Stimulated activated CD4-positive, alpha-beta T cell treated with anti-CD3 and anti-CD28 coated beads, Interleukin-2, amount 100 ng/mL, for 24 hours (primary cell): ENCODE data around the gene LYRM7.
"Not testable (repeated sequence)": the region's sequence is repeated elsewhere in the genome, so short reads cannot be mapped to it uniquely, and the experiment has no call there.

Experiments
- DNase-seq, 2 donors: peaks; one replicate each; pipeline ENCODE4 v3.0.0-alpha.2; 2020

LYRM7 gene

DNA sequence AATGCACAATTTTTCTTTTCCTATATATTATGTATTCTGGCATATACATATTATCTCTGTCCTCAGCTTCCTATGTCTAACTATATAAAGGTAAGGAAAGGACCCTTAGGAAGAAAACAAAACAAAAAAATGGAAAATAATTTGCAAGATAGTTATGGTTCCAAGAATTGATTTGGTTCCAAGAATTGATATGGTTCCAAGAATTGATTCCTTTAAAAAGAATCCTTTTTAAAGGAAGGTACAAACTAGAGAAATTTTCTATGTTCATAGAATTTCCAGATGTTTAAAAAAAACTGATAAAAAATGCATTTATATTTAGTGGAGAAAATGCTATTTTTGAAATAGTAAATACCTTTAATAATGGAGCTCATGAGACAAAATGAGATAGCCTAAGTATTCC, 12.1 kb downstream of the LYRM7 start:
- DNase-seq, result no peak

- DNase-seq, result no peak
Measured at GRCh38 chr5:131185523-131186104, 14.9 kb downstream of the LYRM7 start.

GRCh38 chr5:131186561-131187256, 16.0 kb downstream of the LYRM7 start:
- no peak for DNase-seq

GRCh38 chr5:131193106-131193505, 22.4 kb downstream of the LYRM7 start:
- no peak for DNase-seq

GRCh38 chr5:131193897-131194296, 23.2 kb downstream of the LYRM7 start:
- not testable (repeated sequence) for DNase-seq

DNA sequence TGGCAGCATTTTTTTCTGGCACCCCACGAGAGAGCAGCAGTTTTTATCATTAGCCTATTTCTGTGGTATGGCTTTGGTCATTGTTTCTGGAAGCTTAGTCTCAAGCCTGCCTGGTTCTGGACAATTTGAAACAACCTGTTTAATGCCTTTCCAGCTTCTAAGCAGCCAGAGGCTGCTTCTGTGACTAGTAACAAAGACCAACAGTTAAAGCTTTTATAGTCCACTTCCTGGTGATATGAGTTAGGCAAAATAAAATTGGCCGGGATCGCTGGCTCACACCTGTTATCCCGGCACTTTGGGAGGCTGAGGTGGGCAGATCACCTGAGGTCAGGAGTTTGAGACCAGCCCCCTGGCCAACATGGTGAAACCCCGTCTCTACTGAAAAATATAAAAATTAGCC, 24.0 kb downstream of the LYRM7 start:
- no peak for DNase-seq

DNA sequence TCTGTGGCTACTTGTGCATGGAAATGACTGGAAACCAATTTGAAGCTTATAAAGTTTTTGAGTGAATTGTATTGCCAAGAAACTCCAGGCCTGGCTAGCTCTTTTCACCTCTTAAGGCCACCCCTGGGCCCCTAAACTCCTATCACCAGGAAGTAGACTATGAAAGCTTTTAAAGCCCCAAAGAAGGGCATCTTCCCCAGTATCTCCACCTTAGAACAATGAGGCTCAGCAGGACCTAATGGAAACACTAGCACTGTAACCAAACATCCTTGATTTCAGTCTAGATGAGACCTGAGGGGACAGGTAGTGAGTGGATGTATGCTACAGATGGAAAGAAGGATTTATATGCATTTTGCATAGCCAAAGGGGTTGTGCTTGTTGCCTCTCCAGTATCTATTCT, 25.0 kb downstream of the LYRM7 start:
- DNase-seq, result no peak

GRCh38 chr5:131196331-131196730, 25.6 kb downstream of the LYRM7 start:
- no peak for DNase-seq

- DNase-seq, result no peak
Measured at GRCh38 chr5:131198625-131199024, 27.9 kb downstream of the LYRM7 start.

- DNase-seq, result no peak
Measured at GRCh38 chr5:131200560-131200959, 29.8 kb downstream of the LYRM7 start.

DNA sequence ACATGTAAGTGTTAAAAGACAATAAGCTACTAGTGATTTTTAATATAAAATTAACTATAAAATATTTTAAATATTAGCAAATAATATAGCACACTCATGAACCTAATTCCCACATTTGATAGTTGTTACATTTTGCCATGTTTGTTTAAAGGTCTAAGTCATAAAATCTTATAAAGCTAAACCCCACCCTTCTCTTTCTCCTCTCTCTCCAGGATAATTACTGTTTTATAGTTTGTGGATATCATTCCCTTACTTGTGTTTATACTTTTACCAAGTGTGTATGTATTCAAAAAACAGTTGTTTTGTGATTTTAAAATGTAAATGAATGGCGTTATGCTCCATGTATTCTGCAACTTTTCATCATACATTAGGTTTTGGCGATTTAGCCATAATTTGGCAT, 34.2 kb downstream of the LYRM7 start:
- DNase-seq, result no peak

GRCh38 chr5:131206061-131206460, 35.3 kb downstream of the LYRM7 start:
- no peak for DNase-seq

DNA sequence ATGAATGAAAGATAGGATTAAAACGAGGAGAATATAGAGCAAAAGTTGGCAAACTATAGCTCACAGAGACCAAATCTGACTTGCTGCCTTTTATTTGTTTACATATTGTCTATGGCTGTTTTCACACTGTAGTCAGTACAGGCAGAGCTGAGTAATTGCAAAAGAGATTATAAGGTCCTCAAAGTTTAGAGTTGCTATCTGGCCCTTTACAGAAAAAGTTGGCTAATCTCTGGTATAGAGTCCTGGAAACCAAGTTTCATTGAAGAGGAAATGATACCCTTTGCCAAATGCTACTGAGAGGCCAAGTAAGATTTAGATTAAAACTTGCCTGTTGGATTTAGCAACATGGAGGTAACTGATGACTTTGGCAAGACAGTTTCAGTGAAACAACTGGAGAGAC, 36.0 kb downstream of the LYRM7 start:
- no peak for DNase-seq

DNA sequence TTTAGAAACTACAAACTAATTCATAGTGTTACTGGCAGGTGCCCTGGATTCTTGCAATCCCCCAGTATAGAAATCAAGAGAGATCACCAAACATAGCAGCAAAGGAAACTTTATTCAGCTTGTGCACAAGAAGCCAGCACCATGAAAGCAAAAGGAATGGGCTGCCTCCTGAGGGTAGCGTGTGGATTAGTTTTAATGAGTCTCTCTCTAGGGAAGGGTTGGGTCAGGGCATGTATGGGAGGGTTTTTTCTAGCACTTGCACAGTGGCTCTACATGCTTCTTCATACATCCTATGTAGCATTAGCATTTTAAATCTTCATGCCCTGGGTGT, 38.4 kb downstream of the LYRM7 start:
- DNase-seq, result no peak

DNA sequence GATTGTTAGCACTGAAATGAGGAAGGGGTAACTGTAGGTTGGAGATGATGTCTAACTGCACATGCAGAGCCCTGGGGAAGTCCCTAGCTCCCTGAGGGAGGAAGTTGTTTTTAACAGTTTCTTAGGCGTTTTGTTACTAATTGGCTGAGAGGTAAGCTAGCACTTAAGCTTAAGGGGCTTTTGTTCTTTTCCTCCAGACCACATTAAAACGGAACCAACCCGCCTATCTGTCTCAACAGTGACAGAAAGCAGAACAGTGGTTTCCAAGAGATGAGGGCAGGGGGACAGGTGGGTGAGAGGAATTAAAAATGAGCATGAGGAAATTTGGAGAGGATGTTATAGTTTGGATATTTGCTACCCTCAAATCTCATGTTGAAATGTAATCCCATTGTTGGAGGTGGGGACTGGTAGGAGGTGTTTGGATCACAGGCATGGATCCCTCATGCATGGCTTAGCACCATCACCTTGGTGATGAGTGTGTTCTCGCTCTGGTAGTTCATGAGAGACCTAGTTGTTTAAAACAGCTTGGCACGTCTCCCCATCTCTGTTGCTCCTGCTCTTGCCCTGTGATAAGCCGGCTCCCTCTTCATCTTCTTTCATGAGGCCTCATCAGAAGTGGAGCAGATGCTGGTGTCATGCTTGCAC, 38.9 kb downstream of the LYRM7 start:
- DNase-seq, result peak; percentile 12 to 44

DNA sequence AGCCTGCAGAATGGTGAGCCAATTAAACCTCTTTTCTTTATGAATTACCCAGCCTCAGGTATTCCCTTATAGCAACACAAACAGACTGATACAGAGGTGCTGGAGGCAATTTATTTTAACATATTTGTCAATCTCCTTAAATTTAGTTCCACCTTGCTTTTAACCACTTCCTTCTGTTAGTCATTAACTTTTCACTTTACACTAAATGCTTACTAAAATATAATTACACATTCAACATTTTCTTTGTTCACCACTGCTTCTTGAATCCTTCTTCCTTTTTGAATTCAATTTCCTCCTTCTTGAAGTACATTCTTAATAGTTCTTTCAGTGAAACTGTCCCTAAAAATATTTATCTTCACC, 39.4 kb downstream of the LYRM7 start:
- no peak for DNase-seq

GRCh38 chr5:131211669-131212068, 40.9 kb downstream of the LYRM7 start:
- DNase-seq, result no peak

DNA sequence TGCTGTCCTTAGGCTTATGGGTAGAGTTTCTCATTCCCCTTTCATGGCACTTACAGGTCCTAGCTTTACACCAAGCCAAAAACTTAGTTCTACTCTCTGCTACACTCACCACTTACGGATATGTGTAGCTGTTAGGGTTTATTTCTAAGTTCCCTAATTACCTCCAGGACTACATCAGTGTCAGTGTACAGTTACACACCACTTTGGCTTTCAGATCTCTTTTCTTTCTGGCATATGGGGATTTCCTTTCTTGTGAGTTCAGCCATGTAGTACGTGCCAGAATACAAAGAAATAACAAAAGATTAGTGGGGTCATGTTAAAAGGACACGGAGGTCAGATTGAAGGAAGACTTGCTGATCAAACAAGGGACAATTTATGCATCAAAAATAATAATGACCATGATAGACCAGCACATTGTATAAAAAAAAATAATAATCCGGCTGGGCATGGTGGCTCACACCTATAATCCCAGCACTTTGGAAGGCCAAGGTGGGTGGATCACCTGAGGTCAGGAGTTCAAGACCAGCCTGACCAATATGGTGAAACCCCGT, 41.8 kb downstream of the LYRM7 start:
- DNase-seq, result no peak

GRCh38 chr5:131214609-131215227, 44.0 kb downstream of the LYRM7 start:
- DNase-seq, result no peak

DNA sequence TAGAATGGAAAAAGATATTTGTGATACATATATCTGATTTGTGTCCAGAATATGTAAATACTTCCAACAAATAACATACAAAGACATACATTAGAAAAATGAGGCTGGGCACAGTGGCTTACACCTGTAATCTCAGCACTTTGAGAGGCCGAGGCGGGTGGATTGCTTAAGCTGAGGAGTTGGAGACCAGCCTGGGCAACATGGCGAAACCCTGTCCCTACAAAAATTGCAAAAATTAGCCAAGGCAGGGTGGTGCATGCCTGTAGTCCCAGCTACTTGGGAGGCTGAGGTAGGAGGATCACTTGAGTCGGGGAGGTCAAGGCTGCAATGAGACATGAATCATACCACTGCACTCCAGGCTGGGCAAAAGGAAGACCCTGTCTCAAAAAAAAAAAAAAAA, 47.0 kb downstream of the LYRM7 start:
- no peak for DNase-seq

- no peak for DNase-seq
Measured at GRCh38 chr5:131218392-131218791, 47.6 kb downstream of the LYRM7 start.

DNA sequence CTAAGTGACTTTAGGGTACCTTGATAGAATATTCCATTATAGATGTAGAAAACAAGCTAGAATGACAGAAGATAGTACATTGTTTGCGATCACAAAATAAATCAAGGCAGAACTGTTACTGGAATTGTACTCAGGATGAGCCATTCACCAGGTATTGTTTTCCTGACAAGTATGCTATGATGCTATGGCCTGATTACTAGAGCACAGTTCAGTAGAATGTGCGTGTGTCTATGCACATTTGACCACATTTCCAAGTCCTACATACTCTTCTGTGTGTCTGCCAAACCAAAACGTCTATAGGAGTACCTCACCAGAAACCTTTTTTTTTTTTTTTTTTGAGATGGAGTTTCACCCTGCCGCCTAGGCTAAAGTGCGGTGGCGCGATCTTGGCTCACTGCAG, 49.8 kb downstream of the LYRM7 start:
- DNase-seq, result no peak

DNA sequence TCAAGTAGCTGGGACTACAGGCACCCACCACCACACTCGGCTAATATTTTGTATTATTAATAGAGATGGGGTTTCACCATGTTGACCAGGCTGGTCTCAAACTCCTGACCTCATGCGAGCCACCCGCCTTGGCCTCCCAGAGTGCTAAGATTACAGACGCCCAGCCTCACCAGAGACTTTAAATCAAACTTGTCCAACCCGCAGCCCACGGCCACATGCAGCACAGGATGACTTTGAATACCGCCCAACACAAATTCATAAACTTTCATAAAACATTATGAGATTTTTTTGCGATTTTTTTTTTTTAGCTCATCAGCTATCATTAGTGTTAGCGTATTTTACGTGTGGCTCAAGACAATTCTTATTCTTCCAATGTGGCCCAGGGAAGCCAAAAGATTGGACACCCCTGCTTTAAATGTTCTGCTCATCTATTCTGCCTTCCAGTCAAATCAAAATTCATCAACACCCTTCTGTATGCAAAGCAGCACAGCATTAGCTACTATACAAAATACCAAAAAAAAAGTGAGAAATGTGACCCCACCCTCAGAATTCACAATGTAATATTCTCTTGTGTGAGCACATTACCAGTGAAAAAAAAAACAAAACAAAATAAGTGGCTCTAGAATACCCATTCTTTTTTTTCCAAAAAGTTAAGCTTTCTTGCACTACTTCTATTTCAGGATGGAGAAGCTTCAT, 50.4 kb downstream of the LYRM7 start:
- no peak for DNase-seq
